ENCODE measurements around the gene DHRS2. TPM values are rescaled to one million over a fixed set of nuclear protein-coding genes. Genes with fewer than 3 reads are reported as not detected.
"Not testable (repeated sequence)": the region's sequence is repeated elsewhere in the genome, so short reads cannot be mapped to it uniquely, and the experiment has no call there.

Gene DHRS2, protein sequence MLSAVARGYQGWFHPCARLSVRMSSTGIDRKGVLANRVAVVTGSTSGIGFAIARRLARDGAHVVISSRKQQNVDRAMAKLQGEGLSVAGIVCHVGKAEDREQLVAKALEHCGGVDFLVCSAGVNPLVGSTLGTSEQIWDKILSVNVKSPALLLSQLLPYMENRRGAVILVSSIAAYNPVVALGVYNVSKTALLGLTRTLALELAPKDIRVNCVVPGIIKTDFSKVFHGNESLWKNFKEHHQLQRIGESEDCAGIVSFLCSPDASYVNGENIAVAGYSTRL
- 2.4 and 3.1 TPM in 2 replicates for total RNA-seq

DNA sequence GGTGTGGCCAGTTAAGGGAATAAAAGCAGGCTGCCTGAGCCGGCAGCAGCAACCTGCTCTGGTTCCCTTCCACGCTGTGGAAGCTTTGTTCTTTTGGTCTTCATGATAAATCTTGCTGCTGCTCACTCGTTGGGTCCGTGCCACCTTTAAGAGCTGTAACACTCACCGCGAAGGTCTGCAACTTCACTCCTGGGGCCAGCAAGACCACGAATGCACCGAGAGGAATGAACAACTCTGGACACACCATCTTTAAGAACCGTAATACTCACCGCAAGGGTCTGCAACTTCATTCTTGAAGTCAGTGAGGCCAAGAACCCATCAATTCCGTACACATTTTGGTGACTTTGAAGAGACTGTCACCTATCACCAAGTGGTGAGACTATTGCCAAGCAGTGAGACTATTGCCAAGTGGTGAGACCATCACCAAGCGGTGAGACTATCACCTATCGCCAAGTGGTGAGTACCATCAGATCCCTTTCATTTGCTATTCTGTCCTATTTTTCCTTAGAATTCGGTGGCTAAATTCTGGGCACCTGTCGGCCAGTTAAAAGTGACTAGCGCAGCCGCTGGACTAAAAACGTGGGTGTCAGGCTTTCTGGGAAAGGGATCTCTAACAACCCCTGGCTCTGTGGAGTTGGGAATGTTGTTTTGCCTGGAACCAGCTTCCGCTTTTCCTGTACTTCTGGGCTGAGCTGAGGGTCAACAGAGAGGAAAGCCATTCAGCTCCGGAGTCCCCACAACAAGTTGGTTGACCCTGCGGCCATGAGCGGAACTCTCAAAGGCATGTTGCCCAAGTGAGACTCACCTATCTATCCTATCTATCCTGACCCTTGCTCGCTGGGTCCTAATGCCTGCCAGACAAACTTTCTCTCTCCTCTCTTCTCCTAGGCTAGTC, at the start of gene DHRS2:
DHRS2 (plus strand) TSS at position 48 of the 895 bp plus-strand sequence. CDS start 2,501 bp downstream, outside the sequence.
- intact Hi-C loops (cut with micrococcal nuclease) = no loop called here
- DNase-seq = no peak
- H3K36me3 Mint-ChIP-seq (ENCODE audit: low read depth) = no peaks in the 10 kb centered on the region
- peaks cover 8% of the 10 kb centered on the region for H3K27me3 Mint-ChIP-seq
- H3K9me3 Mint-ChIP-seq = no peaks in the 10 kb centered on the region
- peaks cover 10% of the 10 kb centered on the region for H3K4me1 Mint-ChIP-seq
- H3K27ac Mint-ChIP-seq = no peak within 1 kb of the TSS
- H3K4me3 Mint-ChIP-seq = no peak within 1 kb of the TSS

DNA sequence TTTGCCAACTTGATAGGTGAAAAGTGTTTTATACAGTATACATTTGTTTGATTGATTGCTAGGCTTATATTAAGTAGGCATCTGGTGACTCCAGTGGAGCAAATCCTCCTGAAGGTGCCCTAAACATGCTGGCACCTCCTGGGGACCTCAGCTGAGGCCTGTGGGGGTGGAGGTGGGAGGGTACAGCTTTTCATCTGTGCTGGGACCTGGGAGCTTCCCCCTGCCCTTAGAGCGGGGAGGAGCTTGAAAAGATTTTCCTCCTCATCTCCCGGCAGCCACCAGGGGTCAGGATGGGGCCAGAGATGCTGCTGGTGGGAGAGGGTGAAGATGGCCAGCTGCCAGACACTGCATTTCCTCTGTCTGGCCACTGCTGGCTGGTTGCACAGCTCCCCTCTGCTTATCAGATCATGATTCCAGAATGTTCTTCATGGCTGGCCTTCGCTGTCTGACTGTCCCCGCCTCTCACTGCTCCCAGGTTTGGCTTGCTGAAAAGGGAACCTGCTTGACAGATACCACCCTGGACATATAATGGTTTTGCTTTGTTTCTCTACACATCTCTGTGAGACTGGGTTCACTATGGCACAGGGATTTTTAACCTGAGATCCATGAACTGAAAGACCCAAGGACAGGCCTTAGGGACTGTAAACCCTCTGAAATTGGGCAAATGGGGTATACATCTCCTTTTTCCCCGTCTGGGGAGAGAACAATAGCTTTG, 47.1 kb upstream of the DHRS2 start:
- intact Hi-C loops (cut with micrococcal nuclease) = loop anchor here (1.0 kb wide), 2 partner anchors 43 to 340 kb away; no protein-coding TSS in a partner anchor
- peaks cover 21% of the 10 kb centered on the region for H3K27me3 Mint-ChIP-seq

DNA sequence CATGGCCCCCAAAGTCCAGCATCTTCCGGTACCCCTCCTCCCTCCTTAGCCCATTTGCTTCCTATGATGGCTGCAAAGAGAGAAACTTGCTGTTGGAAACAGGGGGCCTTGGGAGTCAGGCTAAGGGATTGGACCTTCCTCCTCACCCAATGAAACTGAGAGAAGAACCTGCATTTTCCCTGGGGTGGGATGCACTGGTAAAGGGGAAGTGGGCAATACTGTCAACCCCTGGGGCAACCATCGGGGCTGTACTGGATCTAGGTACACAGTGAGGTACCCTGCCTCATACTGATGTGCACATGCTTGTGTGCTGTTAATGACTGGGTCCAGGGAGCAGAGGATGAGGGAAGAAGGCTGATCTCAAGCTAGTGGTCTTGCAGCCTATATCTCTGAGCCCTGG, 46.6 kb upstream of the DHRS2 start:
- H3K27ac Mint-ChIP-seq = no peak overlapping the region
- no peaks in the 10 kb centered on the region for H3K36me3 Mint-ChIP-seq (ENCODE audit: low read depth)
- peaks cover 19% of the 10 kb centered on the region for H3K27me3 Mint-ChIP-seq
- no peak overlapping the region for H3K4me3 Mint-ChIP-seq
- intact Hi-C loops (cut with micrococcal nuclease) = loop anchor here (1.0 kb wide), 2 partner anchors 43 to 340 kb away; no protein-coding TSS in a partner anchor
- no peaks in the 10 kb centered on the region for H3K9me3 Mint-ChIP-seq
- peaks cover 6% of the 10 kb centered on the region for H3K4me1 Mint-ChIP-seq
- no peak for DNase-seq

More for the DNA sequence above, 47.1 kb upstream of the DHRS2 start:
- H3K27ac Mint-ChIP-seq = no peak overlapping the region
- H3K36me3 Mint-ChIP-seq (ENCODE audit: low read depth) = no peaks in the 10 kb centered on the region
- no peak overlapping the region for H3K4me3 Mint-ChIP-seq
- H3K4me1 Mint-ChIP-seq = peaks cover 6% of the 10 kb centered on the region
- peak; percentile 92 for DNase-seq
- H3K9me3 Mint-ChIP-seq = no peaks in the 10 kb centered on the region

DNA sequence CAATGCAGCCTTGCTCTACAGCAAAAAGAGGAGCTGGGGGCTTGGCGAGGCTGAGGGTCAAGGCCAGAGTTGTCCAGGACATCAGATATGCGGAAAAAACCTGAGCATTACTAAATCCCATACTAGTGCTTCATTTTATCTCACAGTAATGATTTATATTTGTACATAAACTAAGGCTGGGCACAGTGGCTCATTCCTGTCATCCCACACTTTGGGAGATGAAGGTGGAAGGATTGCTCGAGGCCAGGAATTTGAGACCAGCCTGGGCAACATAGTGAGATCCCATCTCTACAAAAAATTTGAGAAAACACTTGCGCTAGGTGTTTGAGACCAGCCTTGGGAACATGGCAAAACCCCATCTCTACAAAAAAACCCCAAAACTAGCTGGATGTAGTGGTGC, 46.0 kb upstream of the DHRS2 start:
- Mint-ChIP-seq H3K4me3 (no peak overlapping the region), H3K4me1 (peaks cover 6% of the 10 kb centered on the region), H3K27ac (no peak overlapping the region), H3K9me3 (no peaks in the 10 kb centered on the region), H3K36me3 (ENCODE audit: low read depth) (no peaks in the 10 kb centered on the region), H3K27me3 (peaks cover 24% of the 10 kb centered on the region)
- no peak for DNase-seq
- intact Hi-C loops (cut with micrococcal nuclease) = no loop called here

DNA sequence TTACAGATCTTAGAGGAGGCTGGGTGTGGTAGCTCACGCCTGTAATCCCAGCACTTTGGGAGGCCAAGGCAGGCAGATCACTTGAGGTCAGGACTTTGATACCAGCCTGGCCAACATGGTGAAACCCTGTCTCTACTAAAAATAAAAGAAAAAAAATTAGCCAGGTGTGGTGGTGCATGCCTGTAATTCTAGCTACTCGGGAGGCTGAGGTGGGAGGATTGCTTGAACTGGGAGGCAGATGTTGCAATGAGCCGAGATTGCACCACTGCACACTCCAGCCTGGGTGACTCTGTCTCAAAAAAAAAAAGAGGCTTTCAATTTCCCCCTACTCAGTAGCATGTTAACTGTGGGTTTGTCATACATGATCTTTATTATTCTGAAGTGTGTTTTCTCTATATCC, 42.0 kb upstream of the DHRS2 start:
- H3K27me3 Mint-ChIP-seq = peaks cover 14% of the 10 kb centered on the region
- H3K4me1 Mint-ChIP-seq; H3K4me3 Mint-ChIP-seq; H3K9me3 Mint-ChIP-seq; intact Hi-C loops (cut with micrococcal nuclease); H3K27ac Mint-ChIP-seq; H3K36me3 Mint-ChIP-seq (ENCODE audit: low read depth); DNase-seq: not testable (repeated sequence)

- no peaks in the 10 kb centered on the region for H3K36me3 Mint-ChIP-seq (ENCODE audit: low read depth)
- DNase-seq = no peak
- H3K4me1 Mint-ChIP-seq = no peaks in the 10 kb centered on the region
- H3K9me3 Mint-ChIP-seq = no peaks in the 10 kb centered on the region
- intact Hi-C loops (cut with micrococcal nuclease) = no loop called here
- H3K4me3 Mint-ChIP-seq = no peak overlapping the region
- peaks cover 2% of the 10 kb centered on the region for H3K27me3 Mint-ChIP-seq
- no peak overlapping the region for H3K27ac Mint-ChIP-seq
Measured at GRCh38 chr14:23600322-23600707, 35.8 kb upstream of the DHRS2 start.

DNA sequence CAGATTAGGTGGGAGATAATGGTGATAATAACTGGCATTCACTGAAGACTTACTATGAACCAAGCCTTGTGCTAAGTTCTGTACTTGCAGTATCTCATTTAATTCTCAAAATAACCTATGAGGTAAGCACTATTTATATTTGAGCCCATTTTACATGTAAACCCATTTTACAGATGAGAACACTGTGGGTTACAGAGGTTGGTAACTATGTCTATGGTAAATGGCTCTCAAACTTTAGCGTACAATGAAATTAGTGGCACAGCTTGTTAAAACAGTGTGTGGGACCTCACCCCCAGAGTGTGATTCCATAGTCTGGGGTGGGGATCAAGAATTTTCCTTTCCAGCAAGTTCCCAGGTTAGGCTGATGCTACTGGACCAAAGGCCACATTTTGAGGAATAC, 35.4 kb upstream of the DHRS2 start:
- H3K36me3 Mint-ChIP-seq (ENCODE audit: low read depth) = no peaks in the 10 kb centered on the region
- no peaks in the 10 kb centered on the region for H3K9me3 Mint-ChIP-seq
- H3K27me3 Mint-ChIP-seq = no peaks in the 10 kb centered on the region
- intact Hi-C loops (cut with micrococcal nuclease) = no loop called here
- H3K4me1 Mint-ChIP-seq = peaks cover 4% of the 10 kb centered on the region
- DNase-seq = no peak
- H3K27ac Mint-ChIP-seq = no peak overlapping the region
- no peak overlapping the region for H3K4me3 Mint-ChIP-seq

DNA sequence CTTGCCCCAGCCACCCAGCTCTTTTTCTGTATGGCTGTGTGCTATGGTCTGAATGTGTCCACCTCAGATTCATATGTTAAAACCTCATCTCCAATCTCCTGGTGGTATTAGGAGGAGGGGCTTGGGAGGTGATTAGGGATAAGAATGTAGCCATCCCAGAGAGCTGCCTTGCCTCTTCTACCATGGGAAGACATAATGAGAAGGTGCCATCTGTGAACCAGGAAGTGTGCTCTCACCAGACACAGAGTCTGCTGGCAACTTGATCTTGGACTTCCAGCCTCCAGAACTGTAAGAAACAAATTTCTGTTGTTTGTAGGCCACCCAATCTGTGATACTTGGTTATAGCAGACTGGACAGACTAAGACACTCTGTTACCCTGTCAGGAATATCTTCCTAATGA, 34.7 kb upstream of the DHRS2 start:
- Mint-ChIP-seq H3K4me3 (no peak overlapping the region), H3K27me3 (no peaks in the 10 kb centered on the region), H3K27ac (no peak overlapping the region), H3K4me1 (peaks cover 7% of the 10 kb centered on the region), H3K9me3 (no peaks in the 10 kb centered on the region), H3K36me3 (ENCODE audit: low read depth) (no peaks in the 10 kb centered on the region)
- DNase-seq = no peak
- intact Hi-C loops (cut with micrococcal nuclease) = no loop called here

GRCh38 chr14:23601845-23602180, 34.4 kb upstream of the DHRS2 start:
- intact Hi-C loops (cut with micrococcal nuclease) = no loop called here
- Mint-ChIP-seq H3K27ac (no peak overlapping the region), H3K9me3 (no peaks in the 10 kb centered on the region)

DNA sequence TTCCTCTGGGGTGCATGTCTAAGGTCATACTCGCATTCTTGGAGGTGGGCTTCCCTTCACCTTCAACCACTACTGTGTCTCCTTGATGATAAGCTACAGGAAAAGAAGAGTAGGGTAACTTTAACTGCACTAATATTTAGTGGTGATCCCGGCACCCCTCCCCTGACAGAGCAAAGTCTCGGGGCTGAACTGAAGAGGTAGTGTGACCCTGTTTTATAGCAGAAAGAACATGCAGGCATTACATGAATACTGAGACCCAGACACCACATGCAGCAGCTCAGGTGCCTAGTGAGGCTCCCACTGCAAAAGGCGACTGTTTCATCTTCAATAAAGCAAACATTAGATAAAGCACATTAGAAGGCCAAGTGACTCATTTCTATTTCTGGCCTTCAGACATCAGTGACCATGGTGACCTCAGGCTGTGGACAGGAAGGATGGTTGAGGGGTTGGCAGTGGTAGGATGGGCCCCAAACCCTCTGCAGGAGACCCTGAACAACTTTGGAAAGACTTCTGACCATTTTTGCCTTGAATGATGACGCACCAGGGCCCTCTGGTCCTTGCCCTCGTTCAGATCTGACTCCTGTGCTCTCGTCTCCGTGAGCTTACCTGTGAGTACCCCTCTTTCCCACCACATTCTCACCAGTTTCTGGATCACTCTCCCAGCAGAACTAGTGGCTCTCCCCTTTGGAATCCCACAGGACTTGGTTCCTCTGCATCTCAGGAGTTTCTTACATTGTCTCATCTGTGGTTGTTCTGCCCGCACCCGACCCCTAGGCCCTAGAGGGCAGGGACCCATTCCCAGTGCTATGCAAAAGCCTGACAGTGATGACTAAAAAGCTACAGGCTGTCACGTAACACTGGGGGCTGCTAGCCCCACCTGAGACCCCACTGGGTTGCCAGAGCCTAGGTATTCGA, 33.7 kb upstream of the DHRS2 start:
- Mint-ChIP-seq H3K4me3 (no peak overlapping the region), H3K4me1 (peaks cover 12% of the 10 kb centered on the region), H3K27ac (no peak overlapping the region), H3K9me3 (no peaks in the 10 kb centered on the region), H3K36me3 (ENCODE audit: low read depth) (no peaks in the 10 kb centered on the region), H3K27me3 (no peaks in the 10 kb centered on the region)
- no peak for DNase-seq
- intact Hi-C loops (cut with micrococcal nuclease) = no loop called here

More at GRCh38 chr14:23601845-23602180, 34.4 kb upstream of the DHRS2 start:
- Mint-ChIP-seq H3K27me3 (no peaks in the 10 kb centered on the region), H3K36me3 (ENCODE audit: low read depth) (no peaks in the 10 kb centered on the region), H3K4me3 (no peak overlapping the region), H3K4me1 (peaks cover 10% of the 10 kb centered on the region)
- no peak for DNase-seq

GRCh38 chr14:23603103-23603502, 33.1 kb upstream of the DHRS2 start:
- Mint-ChIP-seq H3K4me3 (no peak overlapping the region), H3K4me1 (peaks cover 12% of the 10 kb centered on the region), H3K9me3 (no peaks in the 10 kb centered on the region), H3K27me3 (no peaks in the 10 kb centered on the region), H3K27ac (no peak overlapping the region), H3K36me3 (ENCODE audit: low read depth) (no peaks in the 10 kb centered on the region)
- no peak for DNase-seq
- intact Hi-C loops (cut with micrococcal nuclease) = no loop called here

DNA sequence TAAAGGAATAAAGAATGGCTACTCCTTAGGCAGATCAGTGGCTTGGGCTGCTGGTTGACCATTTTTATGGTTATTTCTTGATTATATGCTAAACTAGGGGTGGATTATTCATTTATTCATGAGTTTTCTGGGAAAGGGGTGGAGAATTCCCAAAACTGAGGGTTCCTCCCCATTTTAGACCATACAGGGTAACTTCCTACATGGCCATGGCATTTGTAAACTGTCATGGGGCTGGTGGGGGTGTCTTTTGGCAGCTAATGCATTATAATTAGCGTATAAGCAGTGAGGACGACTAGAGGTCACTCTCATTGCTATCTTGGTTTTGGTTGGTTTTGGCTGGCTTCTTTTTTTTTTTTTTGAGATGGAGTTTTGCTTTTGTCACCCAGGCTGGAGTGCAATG, 32.0 kb upstream of the DHRS2 start:
- H3K9me3 Mint-ChIP-seq = peaks cover 8% of the 10 kb centered on the region
- peaks cover 16% of the 10 kb centered on the region for H3K4me1 Mint-ChIP-seq
- no peaks in the 10 kb centered on the region for H3K27me3 Mint-ChIP-seq
- H3K27ac Mint-ChIP-seq = no peak overlapping the region
- peaks cover 4% of the 10 kb centered on the region for H3K36me3 Mint-ChIP-seq (ENCODE audit: low read depth)
- intact Hi-C loops (cut with micrococcal nuclease) = no loop called here
- DNase-seq = no peak
- H3K4me3 Mint-ChIP-seq = no peak overlapping the region

GRCh38 chr14:23604675-23605170, 31.4 kb upstream of the DHRS2 start:
- Mint-ChIP-seq H3K36me3 (ENCODE audit: low read depth) (peaks cover 5% of the 10 kb centered on the region), H3K4me3 (no peak overlapping the region), H3K27ac (no peak overlapping the region), H3K4me1 (peaks cover 20% of the 10 kb centered on the region), H3K9me3 (peaks cover 10% of the 10 kb centered on the region), H3K27me3 (no peaks in the 10 kb centered on the region)
- no peak for DNase-seq
- intact Hi-C loops (cut with micrococcal nuclease) = no loop called here
